ENCODE measurements around the gene NLRP6.

- TF ChIP-seq POLR2A (IDR thresholded peaks at IDR 0.05) (no peak), CTCF (IDR thresholded peaks at IDR 0.05) (no peak)
Observed at GRCh38 chr11:296171-297050, 18.2 kb downstream of the NLRP6 start.
